H1 (cell line): ENCODE results near the gene PGF. TPM values are rescaled to one million over a fixed set of nuclear protein-coding genes. Genes with fewer than 3 reads are reported as not detected.

Experiments used
- CTCF ChIA-PET: fragments of 300-600 bp; sonication (Branson Sonifier 250); formaldehyde crosslinking; loops from one replicate; lab custom pipeline; 2021; ENCODE audit not compliant: partially characterized antibody; lab: Charles Lee
- POLR2A ChIA-PET: fragments of 300-600 bp; sonication (Branson Sonifier 250); formaldehyde crosslinking; loops from one replicate; lab custom pipeline; 2021; ENCODE audit warnings: inconsistent platforms; ENCODE audit not compliant: partially characterized antibody; lab: Charles Lee
- DNase-seq, 2 experiments: peaks; one replicate each; pipeline versions ENCODE4 v3.0.0 to v3.0.0-alpha.2; 2010 to 2022; ENCODE audit warnings: low spot score in 2 of 2, low read depth in 1 of 2, mixed read lengths in 1 of 2
- FAIRE-seq: peaks from 2 replicates; lab custom pipeline; 2011; peaks lifted over from hg19 to GRCh38; lab: Jason Lieb, UNC
- H2AFZ ChIP-seq: 2 replicates; pipeline ENCODE4 v1.8.1; 2012; ENCODE audit warnings: low read length, inconsistent platforms
- H2AK5ac ChIP-seq: 2 replicates; pipeline ENCODE4 v1.6.1; 2013; ENCODE audit warnings: low read depth, low read length
- H2BK120ac ChIP-seq: replicated peaks from 2 replicates; pipeline ENCODE3; 2013; ENCODE audit warnings: low read depth, low read length, inconsistent platforms
- H2BK12ac ChIP-seq: 2 replicates; pipeline ENCODE4 v1.6.1; 2013; ENCODE audit warnings: low read depth, low read length
- H2BK15ac ChIP-seq: 2 replicates; pipeline ENCODE4 v1.6.1; 2013; ENCODE audit warnings: low read length
- H2BK20ac ChIP-seq: 2 replicates; pipeline ENCODE4 v1.6.1; 2013; ENCODE audit warnings: low read length
- H2BK5ac ChIP-seq: 2 replicates; pipeline ENCODE4 v1.6.1; 2013; ENCODE audit warnings: low read depth, low read length
- H3K14ac ChIP-seq: 2 replicates; pipeline ENCODE4 v1.6.1; 2013; ENCODE audit warnings: inconsistent platforms; ENCODE audit not compliant: insufficient read length
- H3K18ac ChIP-seq: 2 replicates; pipeline ENCODE4 v1.6.1; 2013; ENCODE audit warnings: low read length; ENCODE audit errors: extremely low read depth
- H3K23ac ChIP-seq: 2 replicates; pipeline ENCODE4 v1.6.1; 2013; ENCODE audit warnings: inconsistent platforms; ENCODE audit not compliant: insufficient read length
- H3K23me2 ChIP-seq: 2 replicates; pipeline ENCODE4 v1.6.1; 2013; ENCODE audit warnings: low read depth, low read length
- H3K27ac ChIP-seq: 2 replicates; pipeline ENCODE4 v1.6.1; 2011; ENCODE audit warnings: low read depth, low read length, inconsistent platforms
- H3K27me3 ChIP-seq, 4 experiments: replicated peaks in 1 of 4; 1 replicate in 1 of 4; 2 replicates in 3 of 4; pipeline versions ENCODE4 v1.6.1 to v1.8.1; 2011 to 2013; ENCODE audit warnings: low read length in 3 of 4, mild to moderate bottlenecking in 3 of 4, inconsistent platforms in 2 of 4, mixed read lengths in 2 of 4, moderate library complexity in 1 of 4; ENCODE audit not compliant: control insufficient read depth in 3 of 4, insufficient read depth in 3 of 4; ENCODE audit errors: extremely low read depth in 1 of 4
- H3K36me3 ChIP-seq, 4 experiments: 2 replicates each; pipeline versions ENCODE4 v1.6.1 to v1.8.1; 2011 to 2013; ENCODE audit warnings: mild to moderate bottlenecking in 4 of 4, low read length in 3 of 4, moderate library complexity in 2 of 4, control low read depth in 1 of 4, inconsistent platforms in 1 of 4; ENCODE audit not compliant: insufficient read depth in 4 of 4, control insufficient read depth in 2 of 4
- H3K4ac ChIP-seq: replicated peaks from 2 replicates; pipeline ENCODE3; 2013; ENCODE audit warnings: low read length, low read depth, mixed read lengths, inconsistent platforms; ENCODE audit not compliant: insufficient read length
- H3K4me1 ChIP-seq, 4 experiments: replicated peaks in 1 of 4; 1 replicate in 1 of 4; 2 replicates in 3 of 4; pipeline versions ENCODE4 v1.6.1 to v1.8.1; 2011 to 2013; ENCODE audit warnings: low read length in 3 of 4, inconsistent platforms in 2 of 4, mixed read lengths in 1 of 4; ENCODE audit not compliant: insufficient read depth in 4 of 4, control insufficient read depth in 3 of 4
- H3K4me2 ChIP-seq, 2 experiments: 2 replicates each; pipeline versions ENCODE4 v1.6.1 to v1.8.1; 2011 to 2013; ENCODE audit warnings: low read depth in 2 of 2, low read length in 2 of 2, control low read depth in 1 of 2, inconsistent platforms in 1 of 2, mild to moderate bottlenecking in 1 of 2; ENCODE audit not compliant: insufficient read depth in 1 of 2
- H3K4me3 ChIP-seq, 4 experiments: fragments of 200-600, 300-600 bp in 1 of 4; sonication (generic), shearing (Covaris generic), sonication (Bioruptor Twin) in 1 of 4; 2 replicates each; pipeline versions ENCODE4 v1.5.1 to v1.8.1; 2011 to 2016; ENCODE audit warnings: low read length in 4 of 4, low read depth in 3 of 4, control low read depth in 2 of 4, inconsistent platforms in 2 of 4, mild to moderate bottlenecking in 2 of 4, mixed read lengths in 1 of 4, moderate library complexity in 1 of 4; ENCODE audit not compliant: insufficient read depth in 2 of 4; ENCODE audit errors: extremely low read depth in 1 of 4
- H3K56ac ChIP-seq: replicated peaks from 2 replicates; pipeline ENCODE3; 2013; ENCODE audit warnings: low read depth, mild to moderate bottlenecking, mixed read lengths, low read length, inconsistent platforms; ENCODE audit not compliant: insufficient read length
- H3K79me1 ChIP-seq: 2 replicates; pipeline ENCODE4 v1.6.1; 2013; ENCODE audit warnings: low read depth, low read length, control low read depth
- H3K79me2 ChIP-seq, 2 experiments: 2 replicates each; pipeline versions ENCODE4 v1.6.1 to v1.8.1; 2012 to 2013; ENCODE audit warnings: low read length in 2 of 2, mild to moderate bottlenecking in 2 of 2, inconsistent platforms in 1 of 2; ENCODE audit not compliant: insufficient read depth in 2 of 2, control insufficient read depth in 1 of 2
- H3K9ac ChIP-seq, 4 experiments: replicated peaks in 1 of 4; 1 replicate in 1 of 4; 2 replicates in 3 of 4; pipeline versions ENCODE4 v1.6.1 to v1.8.1; 2011 to 2013; ENCODE audit warnings: low read depth in 3 of 4, low read length in 3 of 4, control low read depth in 2 of 4, mild to moderate bottlenecking in 2 of 4, moderate library complexity in 2 of 4, inconsistent platforms in 1 of 4; ENCODE audit errors: extremely low read depth in 1 of 4
- H3K9me3 ChIP-seq, 2 experiments: 2 replicates each; pipeline versions ENCODE4 v1.6.1 to v1.8.1; 2012 to 2013; ENCODE audit warnings: mild to moderate bottlenecking in 2 of 2, moderate library complexity in 2 of 2, control low read depth in 1 of 2, inconsistent platforms in 1 of 2, low read depth in 1 of 2, low read length in 1 of 2, mixed read lengths in 1 of 2; ENCODE audit not compliant: insufficient read depth in 2 of 2
- H4K20me1 ChIP-seq, 2 experiments: replicated peaks in 1 of 2; 2 replicates each; pipeline versions ENCODE3 to v1.8.1; 2011 to 2013; ENCODE audit warnings: inconsistent platforms in 2 of 2, low read length in 2 of 2, mild to moderate bottlenecking in 1 of 2; ENCODE audit not compliant: insufficient read depth in 2 of 2, control insufficient read depth in 1 of 2
- H4K5ac ChIP-seq: 2 replicates; pipeline ENCODE4 v1.6.1; 2013; ENCODE audit warnings: low read length, low read depth, mixed read lengths, inconsistent platforms; ENCODE audit not compliant: insufficient read length
- H4K8ac ChIP-seq: 2 replicates; pipeline ENCODE4 v1.8.0; 2013; ENCODE audit warnings: mild to moderate bottlenecking, moderate library complexity, low read length, inconsistent platforms; ENCODE audit not compliant: insufficient read depth; ENCODE audit errors: extremely low read depth
- H4K91ac ChIP-seq: replicated peaks from 2 replicates; pipeline ENCODE3; 2013; ENCODE audit warnings: low read length, mixed read lengths, inconsistent platforms; ENCODE audit not compliant: insufficient read length
- ATF3 ChIP-seq: IDR thresholded peaks from 2 replicates; pipeline ENCODE4 v1.6.1; 2011; ENCODE audit warnings: low read depth, mild to moderate bottlenecking, low read length; ENCODE audit not compliant: insufficient read depth
- HDAC6 ChIP-seq: IDR thresholded peaks from one replicate; pipeline ENCODE4 v1.7.1; 2012; ENCODE audit warnings: low read depth, mild to moderate bottlenecking, inconsistent platforms, low read length, moderate library complexity
- KDM1A ChIP-seq: fragments of 200-600, 300-600 bp; sonication (generic); IDR thresholded peaks from 2 replicates; pipeline ENCODE4 v1.7.1; 2016; ENCODE audit warnings: mild to moderate bottlenecking, low read length, borderline replicate concordance
- KDM4A ChIP-seq: IDR thresholded peaks from one replicate; pipeline ENCODE4 v1.7.1; 2012; ENCODE audit warnings: low read depth, mild to moderate bottlenecking, moderate library complexity, low read length, inconsistent platforms; ENCODE audit not compliant: severe bottlenecking
- POU5F1 ChIP-seq: IDR thresholded peaks from 2 replicates; pipeline ENCODE4 v1.6.1; 2011; ENCODE audit warnings: low read depth, mild to moderate bottlenecking, low read length, moderate library complexity
- SIX5 ChIP-seq: IDR thresholded peaks from 2 replicates; pipeline ENCODE4 v1.6.1; 2011; ENCODE audit warnings: mild to moderate bottlenecking, low read depth, low read length
- SP2 ChIP-seq: IDR thresholded peaks from 2 replicates; pipeline ENCODE4 v1.6.1; 2012; ENCODE audit warnings: mild to moderate bottlenecking, low read length, inconsistent platforms
- SRF ChIP-seq: IDR thresholded peaks from 2 replicates; pipeline ENCODE4 v1.6.1; 2011; ENCODE audit warnings: mild to moderate bottlenecking, low read depth, low read length, moderate library complexity
- USF2 ChIP-seq: IDR thresholded peaks from 2 replicates; pipeline ENCODE4 v1.6.1; 2011; ENCODE audit warnings: low read length, improper control_type of control experiment
- WGBS, 2 experiments: shearing (Covaris generic) in 1 of 2; methylation state at CpG; one replicate each; pipeline versions ENCODE4 v1.1.6 to v1.1.7; 2013 to 2015; ENCODE audit warnings: low lambda C conversion rate in 2 of 2, mixed read lengths in 2 of 2, inconsistent platforms in 1 of 2, low coverage in 1 of 2, missing lambda C conversion rate in 1 of 2; ENCODE audit not compliant: insufficient replicate concordance in 2 of 2, insufficient coverage in 1 of 2, insufficient read length in 1 of 2; ENCODE audit errors: extremely low coverage in 1 of 2, missing lambda C conversion rate in 1 of 2; 5-methylcytosine and 5-hydroxymethylcytosine counted together
- polyA plus RNA-seq, 7 experiments: library from polyadenylated mRNA; depleted of rRNA in 3 of 7; stranded (reverse) in 5 of 7; unstranded in 2 of 7; fragments of >200 nt in 5 of 7; fragments of 200-250 nt in 2 of 7; gene quantifications; 1 replicate in 5 of 7; 2 replicates in 1 of 7; 4 replicates in 1 of 7; pipeline versions ENCODE4 v1.2.1 to v1.2.3, GENCODE V29; 2011 to 2013; ENCODE audit warnings: missing spikeins in 2 of 7, mixed read lengths in 2 of 7
- total RNA-seq: library from RNA; stranded (reverse); fragmentation: NEBNext Ultra II Directional; extraction: Animal tissue kit (Norgen Biotek cat#: 25700); gene quantifications from 2 replicates; pipeline ENCODE4 v1.2.1, GENCODE V29; 2021

PGF gene
- total and polyA plus RNA-seq, 2 of the 8 experiments (the other 6 are each of a cell fraction or from before 2014, with no cell fraction given), result 2.1 to 4.1 TPM

- CTCF ChIA-PET, result interaction anchor here (0.8 to 4.5 kb wide), 13 partner anchors 9 to 325 kb away, joined by 3 to 30 read pairs (median 4); partner anchors contain the start of gene PGF
- Histone ChIP-seq H2AK5ac (no peak overlapping the region), H2BK20ac (no peak overlapping the region), H4K8ac (no peak overlapping the region; the same call in 1 of the 2 replicates), H3K4me2 (no peak overlapping the region), H3K36me3 (no peaks in the 10 kb centered on the region), H3K4me3 (no peak overlapping the region), H2BK120ac (no peak overlapping the region), H3K79me1 (no peaks in the 10 kb centered on the region), H3K14ac (no peak overlapping the region), H4K5ac (no peak overlapping the region), H3K9ac (no peak overlapping the region), H2BK15ac (no peak overlapping the region), H3K79me2 (no peaks in the 10 kb centered on the region), H3K23me2 (no peaks in the 10 kb centered on the region), H3K23ac (no peak overlapping the region), H4K20me1 (no peaks in the 10 kb centered on the region), H4K91ac (no peak overlapping the region), H3K27ac (no peak overlapping the region), H3K4me1 (peaks cover 1 to 31% (median 23%) of the 10 kb centered on the region in 4 experiments), H2AFZ (no peak overlapping the region), H3K4ac (no peak overlapping the region), H3K9me3 (no peaks in the 10 kb centered on the region), H3K18ac (no peak overlapping the region), H2BK5ac (0 out of 2 replicates have a peak overlapping the region, but pooled peaks have one; percentile 29), H3K27me3 (peaks cover 0 to 2% (median 1%) of the 10 kb centered on the region in 4 experiments; a peak in 1 of 7 replicates), H2BK12ac (no peak overlapping the region), H3K56ac (no peak overlapping the region)
- FAIRE-seq (no peak), DNase-seq (no peak)
- WGBS, 2 experiments, result 89% methylated on average over 4 of the region's 4 CpGs; no CpG with 5 or more reads in 1 of the 2 experiments
- POLR2A ChIA-PET, result interaction anchor here (1.0 to 1.5 kb wide), 3 partner anchors 65 to 90 kb away, joined by 3 to 4 read pairs (median 4); partner anchors contain the start of gene ZC2HC1C
- TF ChIP-seq SIX5 (no peak), KDM1A (peak; percentile 95), SRF (no peak), HDAC6 (no peak), SP2 (no peak), POU5F1 (no peak), KDM4A (no peak), ATF3 (no peak), USF2 (no peak)
Observed at GRCh38 chr14:74979029-74979428, 23.6 kb upstream of the PGF start.
